Measurements from ENCODE around the gene ZFR2. TPM values are rescaled to one million over a fixed set of nuclear protein-coding genes. Genes with fewer than 3 reads are reported as not detected.

Gene ZFR2
- total RNA-seq, 4 donors from 2014 or later, result not detected

DNA sequence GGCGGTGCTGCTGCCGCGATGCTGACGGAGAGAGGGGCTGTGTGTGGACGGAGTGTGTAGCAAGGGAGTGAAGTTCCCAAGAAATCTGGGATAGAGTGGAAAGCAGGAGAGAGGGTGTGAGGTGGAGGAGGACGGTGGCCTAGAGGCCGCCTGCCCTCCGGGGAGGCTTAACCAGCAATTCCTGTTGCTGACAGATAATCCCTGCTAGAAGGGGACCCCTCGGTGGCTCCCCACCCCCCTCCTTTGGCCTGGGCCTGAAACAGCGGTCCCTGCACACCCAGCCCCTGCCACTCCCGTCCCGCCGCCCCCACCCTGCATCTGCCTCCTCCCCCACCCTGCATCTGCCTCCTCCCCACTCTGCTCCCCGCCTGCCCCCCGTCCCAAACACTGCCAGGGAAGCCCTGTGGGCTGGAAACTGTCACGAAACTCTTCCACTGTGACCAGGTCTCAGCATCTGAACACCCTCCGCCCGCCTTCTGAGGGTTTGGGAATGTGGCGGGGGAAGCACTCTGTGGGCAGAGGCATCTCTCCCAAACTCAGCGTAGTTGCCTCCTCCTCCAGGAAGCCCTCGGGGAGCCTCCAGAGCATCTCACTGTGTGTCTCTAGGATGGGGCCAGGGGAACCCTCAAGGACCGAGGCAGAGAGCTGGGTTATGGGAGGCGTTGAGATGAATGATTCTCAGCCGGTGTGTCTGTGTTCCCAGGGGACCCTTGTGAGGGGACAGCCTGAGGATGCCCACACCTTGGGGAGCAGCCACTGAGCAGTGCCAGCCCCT is 65.5 kb downstream of the ZFR2 start:
- intact Hi-C loops (cut with DNase I; ENCODE audit: low total_unique reads), result no loop called here
- peaks cover 0 to 7% of the 10 kb centered on the region in 2 donors for H3K4me1 ChIP-seq
- H3K9me3 ChIP-seq, result no peaks in the 10 kb centered on the region
- no peak for TF ChIP-seq POLR2A (IDR thresholded peaks at IDR 0.05)
- TF ChIP-seq, protein P1, sequence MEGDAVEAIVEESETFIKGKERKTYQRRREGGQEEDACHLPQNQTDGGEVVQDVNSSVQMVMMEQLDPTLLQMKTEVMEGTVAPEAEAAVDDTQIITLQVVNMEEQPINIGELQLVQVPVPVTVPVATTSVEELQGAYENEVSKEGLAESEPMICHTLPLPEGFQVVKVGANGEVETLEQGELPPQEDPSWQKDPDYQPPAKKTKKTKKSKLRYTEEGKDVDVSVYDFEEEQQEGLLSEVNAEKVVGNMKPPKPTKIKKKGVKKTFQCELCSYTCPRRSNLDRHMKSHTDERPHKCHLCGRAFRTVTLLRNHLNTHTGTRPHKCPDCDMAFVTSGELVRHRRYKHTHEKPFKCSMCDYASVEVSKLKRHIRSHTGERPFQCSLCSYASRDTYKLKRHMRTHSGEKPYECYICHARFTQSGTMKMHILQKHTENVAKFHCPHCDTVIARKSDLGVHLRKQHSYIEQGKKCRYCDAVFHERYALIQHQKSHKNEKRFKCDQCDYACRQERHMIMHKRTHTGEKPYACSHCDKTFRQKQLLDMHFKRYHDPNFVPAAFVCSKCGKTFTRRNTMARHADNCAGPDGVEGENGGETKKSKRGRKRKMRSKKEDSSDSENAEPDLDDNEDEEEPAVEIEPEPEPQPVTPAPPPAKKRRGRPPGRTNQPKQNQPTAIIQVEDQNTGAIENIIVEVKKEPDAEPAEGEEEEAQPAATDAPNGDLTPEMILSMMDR (IDR thresholded peaks at IDR 0.05), result no peak
- no peak for DNase-seq
- H3K4me3 ChIP-seq, result no peak overlapping the region
- H3K27me3 ChIP-seq, result peaks cover 0 to 15% of the 10 kb centered on the region in 2 donors
- H3K36me3 ChIP-seq, result no peaks in the 10 kb centered on the region
- no peak overlapping the region for H3K27ac ChIP-seq

DNA sequence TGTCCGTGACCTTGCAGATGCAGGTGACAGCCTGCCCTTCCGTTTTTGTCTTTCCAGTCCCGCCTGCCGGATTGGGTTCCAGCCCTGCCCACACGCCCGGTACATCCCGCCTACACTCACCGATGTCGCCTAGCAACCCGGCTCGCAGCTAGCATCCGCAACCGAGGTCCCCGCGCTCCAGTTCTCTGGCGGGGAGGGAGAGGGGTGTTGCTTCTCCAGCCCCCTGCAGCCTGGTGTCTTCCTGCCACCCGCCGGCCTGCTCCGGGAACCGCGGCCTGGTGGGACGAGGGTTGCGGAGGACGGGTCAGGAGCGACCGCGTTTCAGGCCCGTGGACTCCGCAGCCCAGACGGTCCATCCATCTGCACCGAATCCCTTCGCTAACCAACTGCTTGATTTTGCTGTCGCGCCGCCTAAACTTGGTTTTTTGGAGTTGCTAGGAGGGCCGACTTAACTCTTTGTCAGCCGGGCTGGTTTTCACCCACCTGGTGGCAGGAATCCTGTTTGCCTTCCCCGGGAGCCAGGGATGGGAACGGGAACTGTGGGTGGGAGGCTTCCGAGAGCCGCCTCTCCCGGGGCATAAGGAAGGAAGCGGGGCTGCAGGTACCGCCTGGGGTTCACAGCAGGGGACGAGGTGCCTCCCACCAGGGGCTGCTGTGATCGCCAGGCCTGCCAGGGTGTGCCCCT is 67.3 kb downstream of the ZFR2 start:
- intact Hi-C loops (cut with DNase I; ENCODE audit: low total_unique reads), result no loop called here
- DNase-seq, result no peak
- Histone ChIP-seq H3K4me3 (no peak overlapping the region), H3K4me1 (peaks cover 0 to 7% of the 10 kb centered on the region in 2 donors), H3K27me3 (peaks cover 0 to 15% of the 10 kb centered on the region in 2 donors), H3K36me3 (no peaks in the 10 kb centered on the region), H3K27ac (no peak overlapping the region), H3K9me3 (no peaks in the 10 kb centered on the region)
- TF ChIP-seq POLR2A (IDR thresholded peaks at IDR 0.05), result no peak
- TF ChIP-seq, protein P1 (IDR thresholded peaks at IDR 0.05), result no peak

DNA sequence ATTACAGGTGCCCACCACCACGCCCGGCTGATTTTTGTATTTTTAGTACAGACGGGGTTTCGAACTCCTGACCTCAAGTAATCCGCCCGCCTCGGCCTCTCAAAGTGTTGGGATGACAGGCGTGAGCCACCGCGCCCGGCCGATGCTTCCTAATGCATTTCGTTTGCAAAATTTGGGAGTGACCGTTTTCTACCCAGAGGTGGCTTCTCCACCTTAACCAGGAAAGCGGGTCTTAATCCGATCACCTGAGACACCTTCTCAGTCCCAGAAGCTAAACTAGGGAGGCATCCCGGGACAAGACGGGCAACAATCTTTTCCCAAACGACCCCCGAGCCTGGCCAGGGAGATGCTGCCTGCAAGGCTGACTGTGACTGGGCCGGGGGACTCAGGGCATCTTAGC is 67.8 kb downstream of the ZFR2 start:
- intact Hi-C loops (cut with DNase I; ENCODE audit: low total_unique reads), result no loop called here
- H3K27ac ChIP-seq, result no peak overlapping the region
- H3K9me3 ChIP-seq, result no peaks in the 10 kb centered on the region
- peaks cover 0 to 7% of the 10 kb centered on the region in 2 donors for H3K4me1 ChIP-seq
- no peak for TF ChIP-seq POLR2A (IDR thresholded peaks at IDR 0.05)
- TF ChIP-seq, protein P1 (IDR thresholded peaks at IDR 0.05), result no peak
- no peak for DNase-seq
- peaks cover 0 to 15% of the 10 kb centered on the region in 2 donors for H3K27me3 ChIP-seq
- H3K36me3 ChIP-seq, result no peaks in the 10 kb centered on the region
- H3K4me3 ChIP-seq, result no peak overlapping the region

DNA sequence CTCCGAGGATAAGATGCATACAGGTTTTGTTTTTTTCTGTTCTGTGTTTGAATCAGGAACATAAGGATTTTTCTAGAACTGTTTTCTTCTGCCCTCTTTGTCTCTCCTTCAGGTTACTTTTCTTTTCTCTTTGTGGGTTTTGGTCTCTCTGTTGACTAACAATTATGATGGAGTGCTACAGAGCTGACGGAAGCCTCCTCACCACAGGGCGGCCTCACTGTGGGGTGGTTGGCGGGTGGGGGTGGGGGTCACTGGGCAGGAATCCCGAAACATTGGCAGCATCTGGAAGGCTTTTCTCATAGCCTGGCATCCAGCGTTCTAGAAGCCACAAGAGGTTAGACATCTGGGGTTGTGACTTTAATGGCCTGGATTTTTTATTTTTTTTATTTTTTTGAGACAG is 70.7 kb downstream of the ZFR2 start:
- Histone ChIP-seq H3K27me3 (peaks cover 0 to 15% of the 10 kb centered on the region in 2 donors), H3K4me3 (no peak overlapping the region), H3K27ac (no peak overlapping the region), H3K9me3 (no peaks in the 10 kb centered on the region), H3K4me1 (peaks cover 0 to 7% of the 10 kb centered on the region in 2 donors), H3K36me3 (no peaks in the 10 kb centered on the region)
- TF ChIP-seq, protein P1 (IDR thresholded peaks at IDR 0.05), result no peak
- TF ChIP-seq POLR2A (IDR thresholded peaks at IDR 0.05), result no peak
- intact Hi-C loops (cut with DNase I; ENCODE audit: low total_unique reads), result no loop called here
- DNase-seq, result no peak

DNA sequence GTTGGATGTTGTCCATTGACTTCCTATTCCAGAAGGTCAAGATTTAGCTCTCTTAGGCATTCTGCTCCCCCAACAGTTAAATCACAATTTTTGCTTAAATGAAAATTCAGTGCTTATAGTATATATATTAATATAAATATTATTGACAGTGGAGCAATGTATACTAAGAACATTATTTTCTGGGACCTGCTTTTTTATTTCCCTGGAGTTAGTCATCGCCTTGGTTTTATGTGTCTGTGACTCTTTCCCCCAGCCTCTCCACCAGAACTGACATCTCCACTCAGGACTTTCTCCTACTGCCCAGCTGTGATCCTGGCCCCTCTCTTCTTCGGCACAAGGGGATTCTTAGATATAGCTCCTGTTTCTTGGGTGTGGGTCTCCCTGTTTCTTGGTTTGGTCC is 72.5 kb downstream of the ZFR2 start:
- no peaks in the 10 kb centered on the region for H3K9me3 ChIP-seq
- peaks cover 0 to 9% of the 10 kb centered on the region in 2 donors for H3K27me3 ChIP-seq
- DNase-seq, result no peak
- no peak overlapping the region for H3K4me3 ChIP-seq
- peaks cover 0 to 2% of the 10 kb centered on the region in 2 donors for H3K4me1 ChIP-seq
- no peaks in the 10 kb centered on the region for H3K36me3 ChIP-seq
- H3K27ac ChIP-seq, result no peak overlapping the region
- intact Hi-C loops (cut with DNase I; ENCODE audit: low total_unique reads), result no loop called here
- TF ChIP-seq POLR2A (IDR thresholded peaks at IDR 0.05), result no peak
- TF ChIP-seq, protein P1 (IDR thresholded peaks at IDR 0.05), result no peak
